ENCODE results near the gene YAP1.

DNA sequence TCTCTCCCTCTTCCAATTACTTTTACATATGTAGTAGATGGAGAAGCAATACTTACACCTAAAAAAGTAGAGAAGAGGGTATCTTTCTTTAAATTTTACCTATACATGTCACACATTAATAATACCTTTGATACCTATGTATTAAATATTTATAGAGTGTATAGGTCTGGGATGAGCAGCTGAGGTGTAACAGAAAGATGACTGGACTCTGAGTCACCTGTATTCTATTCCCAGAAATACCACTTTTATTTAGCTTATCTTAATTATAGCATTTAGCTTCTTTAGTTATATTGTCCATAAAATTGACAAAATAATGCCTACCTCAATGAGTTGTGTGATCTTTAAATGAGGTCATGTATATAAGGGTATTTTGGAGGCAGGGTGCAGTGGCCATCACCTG lies 30.6 kb upstream of the YAP1 start:
- no peak for TF ChIP-seq POLR2A (IDR thresholded peaks at IDR 0.05)
- TF ChIP-seq, protein P1, sequence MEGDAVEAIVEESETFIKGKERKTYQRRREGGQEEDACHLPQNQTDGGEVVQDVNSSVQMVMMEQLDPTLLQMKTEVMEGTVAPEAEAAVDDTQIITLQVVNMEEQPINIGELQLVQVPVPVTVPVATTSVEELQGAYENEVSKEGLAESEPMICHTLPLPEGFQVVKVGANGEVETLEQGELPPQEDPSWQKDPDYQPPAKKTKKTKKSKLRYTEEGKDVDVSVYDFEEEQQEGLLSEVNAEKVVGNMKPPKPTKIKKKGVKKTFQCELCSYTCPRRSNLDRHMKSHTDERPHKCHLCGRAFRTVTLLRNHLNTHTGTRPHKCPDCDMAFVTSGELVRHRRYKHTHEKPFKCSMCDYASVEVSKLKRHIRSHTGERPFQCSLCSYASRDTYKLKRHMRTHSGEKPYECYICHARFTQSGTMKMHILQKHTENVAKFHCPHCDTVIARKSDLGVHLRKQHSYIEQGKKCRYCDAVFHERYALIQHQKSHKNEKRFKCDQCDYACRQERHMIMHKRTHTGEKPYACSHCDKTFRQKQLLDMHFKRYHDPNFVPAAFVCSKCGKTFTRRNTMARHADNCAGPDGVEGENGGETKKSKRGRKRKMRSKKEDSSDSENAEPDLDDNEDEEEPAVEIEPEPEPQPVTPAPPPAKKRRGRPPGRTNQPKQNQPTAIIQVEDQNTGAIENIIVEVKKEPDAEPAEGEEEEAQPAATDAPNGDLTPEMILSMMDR (IDR thresholded peaks at IDR 0.05) = no peak

Data from uterus (tissue), 2 donors.